Measurements from ENCODE around the gene SMG9.

SMG9 gene

GRCh38 chr19:43754503-43755255 is at the start of gene SMG9:
TSS of gene SMG9 (minus strand) at chr19:43754962. CDS start at chr19:43750741, 4,221 bp downstream.
- FAIRE-seq, result peak; percentile 94

- FAIRE-seq, result no peak
Observed at GRCh38 chr19:43804432-43804831, 49.7 kb upstream of the SMG9 start.

GRCh38 chr19:43802216-43802951 is 47.6 kb upstream of the SMG9 start, which contains the start of gene LYPD5:
TSS of gene LYPD5 (minus strand) at chr19:43802447. CDS start at chr19:43802380, 67 bp downstream.
- no peak for FAIRE-seq

GRCh38 chr19:43799502-43800142 is 44.9 kb upstream of the SMG9 start:
- FAIRE-seq, result no peak

- FAIRE-seq, result no peak
Observed at GRCh38 chr19:43798546-43799409, 44.0 kb upstream of the SMG9 start.

GRCh38 chr19:43798026-43798545 is 43.3 kb upstream of the SMG9 start:
- no peak for FAIRE-seq

GRCh38 chr19:43797556-43797955 is 42.8 kb upstream of the SMG9 start:
- FAIRE-seq, result no peak

- FAIRE-seq, result no peak
Observed at GRCh38 chr19:43797118-43797517, 42.4 kb upstream of the SMG9 start.

GRCh38 chr19:43790587-43790986 is 35.8 kb upstream of the SMG9 start:
- no peak for FAIRE-seq

- no peak for FAIRE-seq
Observed at GRCh38 chr19:43789029-43789428, 34.3 kb upstream of the SMG9 start.

- FAIRE-seq, result no peak
Observed at GRCh38 chr19:43786665-43787064, 31.9 kb upstream of the SMG9 start.

GRCh38 chr19:43784981-43785808 is 30.4 kb upstream of the SMG9 start:
- FAIRE-seq, result peak; percentile 57

GRCh38 chr19:43784241-43784980 is 29.6 kb upstream of the SMG9 start:
- no peak for FAIRE-seq

GRCh38 chr19:43783636-43784035 is 28.9 kb upstream of the SMG9 start:
- FAIRE-seq, result no peak

- FAIRE-seq, result no peak
Observed at GRCh38 chr19:43782689-43783231, 28.0 kb upstream of the SMG9 start.

- FAIRE-seq, result no peak
Observed at GRCh38 chr19:43782311-43782660, 27.5 kb upstream of the SMG9 start.

- no peak for FAIRE-seq
Observed at GRCh38 chr19:43781630-43782310, 27.0 kb upstream of the SMG9 start.

GRCh38 chr19:43780706-43781525 is 26.2 kb upstream of the SMG9 start, which contains the start of gene KCNN4:
TSS of gene KCNN4 (minus strand) at chr19:43780973. CDS start at chr19:43780861, 112 bp downstream.
- FAIRE-seq, result no peak

GRCh38 chr19:43779820-43780219 is 25.1 kb upstream of the SMG9 start:
- no peak for FAIRE-seq

Measured in A204.1 (cell line).